ENCODE measurements around the gene GOPC.

DNA sequence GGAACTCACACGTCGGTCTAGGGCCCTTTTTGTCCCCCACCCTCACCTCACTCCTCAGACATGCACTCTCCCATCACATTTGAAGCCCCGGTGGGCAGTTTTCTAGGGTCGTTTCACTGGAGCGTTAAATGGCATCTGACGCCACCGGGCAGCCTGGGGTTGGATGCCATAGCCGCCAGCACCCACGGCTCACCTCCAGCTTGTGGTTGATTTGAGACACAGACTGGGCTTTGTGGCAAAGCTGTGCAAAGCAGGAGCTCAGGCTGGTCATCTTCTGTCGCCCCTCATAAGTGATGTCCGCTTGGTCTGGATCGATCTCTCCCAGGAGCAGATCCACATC, 530 bp downstream of the GOPC start:
- TF ChIP-seq ERF (CRISPR knock-in tag; IDR thresholded peaks at IDR 0.05) = no peak
- no peak for TF ChIP-seq POGK (CRISPR knock-in tag; conservative IDR thresholded peaks at IDR 0.05)
- TF ChIP-seq REST (IDR thresholded peaks at IDR 0.05; ENCODE audit: borderline replicate concordance in 1 of 2, low read depth in 1 of 2, low read length in 2 of 2) = no peak
- no peak for TF ChIP-seq NFIC (IDR thresholded peaks at IDR 0.05; ENCODE audit: low read length)
- no peak for TF ChIP-seq ZNF547 (CRISPR knock-in tag; IDR thresholded peaks at IDR 0.05)
- no peak for TF ChIP-seq ZNF737 (CRISPR knock-in tag; IDR thresholded peaks at IDR 0.05; ENCODE audit: borderline replicate concordance)
- TF ChIP-seq ZBTB8A (CRISPR knock-in tag; IDR thresholded peaks at IDR 0.05; ENCODE audit: borderline replicate concordance, low read depth) = no peak
- TF ChIP-seq ZBTB33 (CRISPR knock-in tag; IDR thresholded peaks at IDR 0.05) = no peak
- TF ChIP-seq CTCF (CRISPR knock-in tag; IDR thresholded peaks at IDR 0.05) = no peak
- TF ChIP-seq ZNF230 (CRISPR knock-in tag; IDR thresholded peaks at IDR 0.05) = no peak
